HFF-Myc (cell line): ENCODE data around the gene A3GALT2.
A peak's percentile ranks its signal among the peaks of the same experiment; 100 is the strongest.

Source experiments
- DNase-seq: peaks from one replicate; pipeline ENCODE4 v3.0.0-alpha.2; 2011; ENCODE audit warnings: low read depth; ENCODE audit errors: extremely low read depth
- H3K4me3 ChIP-seq: replicated peaks from 2 replicates; pipeline ENCODE4 v1.5.1; 2011; ENCODE audit warnings: low read depth, mild to moderate bottlenecking, control low read depth, low read length
- CTCF ChIP-seq: IDR thresholded peaks from 2 replicates; pipeline ENCODE4 v1.5.1; 2012; ENCODE audit warnings: mild to moderate bottlenecking, low read depth, low read length, control low read depth; ENCODE audit errors: missing control alignments

The A3GALT2 gene

DNA sequence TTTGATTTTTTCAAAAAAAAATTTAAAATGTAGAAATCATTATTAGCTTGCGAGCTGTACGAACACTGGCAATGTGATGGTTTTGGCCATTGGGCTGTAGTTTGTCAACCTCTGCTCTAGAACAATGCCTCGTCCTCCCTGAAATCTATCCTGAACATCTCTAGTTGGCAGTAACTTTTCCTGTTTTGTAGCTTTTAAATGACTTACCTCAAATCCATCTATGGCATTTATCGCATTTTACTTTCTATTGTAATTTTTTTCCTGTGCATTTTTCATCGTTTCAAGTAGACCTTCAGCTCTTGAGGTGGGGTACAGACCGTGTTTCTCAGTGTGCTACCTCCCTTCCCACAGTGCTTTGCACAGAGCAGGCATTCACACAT, 30.4 kb upstream of the A3GALT2 start:
- no peak overlapping the region for H3K4me3 ChIP-seq
- no peak for DNase-seq
- no peak for TF ChIP-seq CTCF

DNA sequence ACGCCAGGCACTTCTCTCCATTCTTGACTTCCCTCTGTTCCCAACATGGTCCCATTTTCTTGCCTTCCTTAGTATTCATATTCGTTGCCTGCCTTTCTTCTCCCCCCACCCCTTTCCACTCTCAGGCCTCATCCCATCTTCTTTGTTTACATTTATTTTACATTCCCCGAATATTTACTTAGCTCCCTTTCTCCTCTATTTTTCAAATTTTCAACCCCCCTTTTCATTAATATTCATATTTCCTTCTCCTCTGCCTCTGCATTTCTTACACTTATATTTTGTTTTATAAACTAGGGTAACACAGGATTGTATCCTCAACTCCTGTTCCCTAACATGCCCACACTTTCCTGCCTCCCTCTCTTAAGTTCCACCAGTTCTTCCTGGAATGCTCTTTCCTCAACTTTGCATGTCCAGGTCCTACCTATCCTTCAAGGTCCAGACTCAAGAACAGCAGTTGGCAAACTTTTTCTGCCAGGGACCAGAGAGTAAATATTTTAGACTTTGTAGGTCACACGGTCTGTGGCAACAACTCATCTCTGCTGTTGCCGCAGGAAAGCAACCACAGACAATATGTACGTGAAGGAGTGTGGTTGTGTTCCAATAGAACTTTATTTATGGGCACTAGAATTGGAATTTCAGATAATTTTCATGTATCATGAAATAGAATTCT, 29.8 kb upstream of the A3GALT2 start:
- peak overlapping the region; percentile 47 for H3K4me3 ChIP-seq
- no peak for TF ChIP-seq CTCF
- no peak for DNase-seq

DNA sequence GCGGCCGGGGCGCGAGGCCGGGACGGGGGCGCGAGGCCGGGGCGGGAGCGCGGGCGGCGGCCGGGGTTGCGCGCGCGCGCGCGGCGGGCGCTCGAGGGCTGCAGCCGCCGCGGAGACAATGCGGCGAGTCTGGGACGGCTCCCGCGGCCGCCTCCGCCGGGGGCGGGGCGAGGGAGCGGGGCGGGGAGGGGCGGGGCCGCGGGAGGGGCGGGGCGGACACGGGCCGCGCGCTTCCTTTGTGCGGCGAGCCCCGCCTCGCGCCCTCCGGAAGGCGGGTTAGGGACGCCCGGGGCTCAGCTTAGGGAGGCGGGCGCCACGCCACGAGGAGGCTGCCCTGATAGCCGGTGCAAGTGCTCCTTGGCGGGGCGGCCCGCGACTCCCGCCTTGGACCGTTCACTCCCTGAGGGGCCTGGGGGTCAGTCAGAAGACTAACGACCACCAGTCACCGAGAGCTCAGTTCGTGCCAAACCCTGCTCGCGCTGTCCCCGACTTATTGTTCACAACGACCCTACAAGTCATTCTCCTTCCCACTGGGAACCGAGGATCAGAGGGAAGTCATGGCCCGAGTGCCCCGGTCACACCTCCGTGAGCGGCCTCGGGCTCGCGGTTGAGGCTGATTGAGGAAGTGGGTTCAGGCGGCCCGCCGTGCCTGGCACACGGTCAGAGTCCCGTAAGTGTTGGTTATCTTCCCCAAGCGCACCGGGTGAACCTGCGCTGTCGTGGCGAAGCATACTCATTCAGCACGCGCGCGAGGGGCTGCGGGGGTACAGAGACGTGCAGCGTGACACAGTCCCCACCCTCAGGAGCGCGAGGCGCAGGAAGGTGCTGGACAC, 29.1 kb upstream of the A3GALT2 start:
- no peak for TF ChIP-seq CTCF

DNA sequence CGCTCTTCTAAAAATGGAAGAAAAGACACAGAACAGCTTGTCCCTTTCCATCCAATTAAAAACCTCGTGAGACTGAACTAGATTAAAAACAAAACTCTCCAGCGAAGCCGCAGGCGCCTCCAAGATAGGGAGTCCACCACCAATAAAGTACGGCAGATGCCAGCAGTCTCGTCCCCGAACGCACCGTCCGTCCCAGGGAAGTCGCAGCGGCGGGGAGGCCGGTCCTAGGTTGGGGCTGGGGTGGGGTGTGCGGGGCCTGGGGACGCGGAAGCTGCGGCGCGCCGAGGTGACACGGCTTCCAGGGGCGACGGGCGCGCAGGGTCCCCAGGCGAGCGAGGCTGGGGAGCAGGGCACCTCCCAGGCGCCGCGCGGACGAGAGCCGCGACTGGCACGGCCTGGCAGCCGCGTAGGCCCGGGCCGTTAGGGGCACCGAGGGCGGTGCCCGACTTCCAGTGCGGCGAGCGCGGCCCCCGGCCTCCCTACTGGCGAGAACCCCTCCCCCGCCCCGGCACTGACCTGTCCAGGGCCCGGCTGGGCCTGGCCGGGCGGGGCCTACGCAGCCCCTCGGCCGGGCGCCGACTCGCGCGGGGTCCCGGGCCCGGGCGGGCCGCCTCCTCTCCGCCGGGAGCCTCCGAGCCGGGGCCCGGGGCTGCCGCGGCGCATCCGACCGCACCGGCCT, 28.3 kb upstream of the A3GALT2 start:
- peak overlapping the region; percentile 69 for H3K4me3 ChIP-seq
- no peak for DNase-seq
- no peak for TF ChIP-seq CTCF

More for the DNA sequence above, 29.1 kb upstream of the A3GALT2 start:
- DNase-seq, result no peak
- peak overlapping the region; percentile 47 for H3K4me3 ChIP-seq

DNA sequence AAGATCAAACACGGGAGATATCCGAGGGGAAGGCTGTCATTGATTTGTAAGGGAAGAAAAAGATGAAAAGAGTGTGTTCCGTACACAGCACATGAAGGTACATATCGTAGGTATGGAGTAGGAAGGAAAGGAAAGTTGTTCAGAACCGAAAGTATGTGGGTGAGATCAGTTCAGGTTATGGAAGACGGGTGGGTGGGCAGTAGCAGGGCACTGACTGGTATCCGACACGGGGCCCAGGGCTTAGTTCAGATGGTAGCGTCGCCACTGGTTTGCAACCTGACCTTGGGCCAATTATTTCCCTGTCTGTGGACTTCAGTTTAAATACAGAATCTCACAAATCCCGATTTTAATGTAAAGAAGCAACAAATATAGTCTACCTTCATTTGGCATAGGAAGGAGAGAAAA, 27.8 kb upstream of the A3GALT2 start:
- no peak for DNase-seq
- TF ChIP-seq CTCF, result no peak
- peak overlapping the region; percentile 69 for H3K4me3 ChIP-seq

- TF ChIP-seq CTCF, result no peak
- no peak for DNase-seq
- peak overlapping the region; percentile 69 for H3K4me3 ChIP-seq
Measured at GRCh38 chr1:33348194-33348593, 27.3 kb upstream of the A3GALT2 start.
